Parathyroid adenoma (tissue), 2 donors: ENCODE measurements around the gene SNRPA.
A peak's percentile ranks its signal among the peaks of the same experiment; 100 is the strongest.

Experiments
- H2AFZ ChIP-seq: fragments of 300-600 bp; sonication (generic); one replicate; pipeline ENCODE4 v1.7.0; 2017; ENCODE audit warnings: antibody characterized with exemption, mild to moderate bottlenecking
- H3K27ac ChIP-seq: fragments of 300-600 bp; sonication (generic); one replicate; pipeline ENCODE4 v1.7.0; 2017
- H3K27me3 ChIP-seq: fragments of 300-600 bp; sonication (generic); one replicate; pipeline ENCODE4 v1.7.0; 2017; ENCODE audit warnings: low read length; ENCODE audit not compliant: control insufficient read depth, insufficient read depth
- H3K36me3 ChIP-seq: fragments of 300-600 bp; sonication (generic); one replicate; pipeline ENCODE4 v1.7.0; 2017; ENCODE audit warnings: low read length; ENCODE audit not compliant: control insufficient read depth, insufficient read depth
- H3K4me1 ChIP-seq: fragments of 300-600 bp; sonication (generic); one replicate; pipeline ENCODE4 v1.7.0; 2017; ENCODE audit warnings: control low read depth
- H3K4me2 ChIP-seq: fragments of 300-600 bp; sonication (generic); one replicate; pipeline ENCODE4 v1.7.0; 2017; ENCODE audit warnings: low read length
- H3K4me3 ChIP-seq: fragments of 300-600 bp; sonication (generic); one replicate; pipeline ENCODE4 v1.7.0; 2017; ENCODE audit warnings: low read depth, low read length
- H3K79me2 ChIP-seq: fragments of 300-600 bp; sonication (generic); one replicate; pipeline ENCODE4 v1.7.0; 2017; ENCODE audit warnings: control low read depth
- H3K9ac ChIP-seq: fragments of 300-600 bp; sonication (generic); one replicate; pipeline ENCODE4 v1.7.0; 2017; ENCODE audit warnings: mild to moderate bottlenecking
- H3K9me3 ChIP-seq: fragments of 300-600 bp; sonication (generic); one replicate; pipeline ENCODE4 v1.7.0; 2017; ENCODE audit warnings: low read length; ENCODE audit not compliant: control insufficient read depth
- CTCF ChIP-seq: fragments of 300-600 bp; sonication (generic); IDR thresholded peaks from one replicate; pipeline ENCODE4 v1.7.0; 2017; ENCODE audit warnings: antibody characterized with exemption, mild to moderate bottlenecking
- donor health status: primary hyperparathyroidism.

The SNRPA gene

GRCh38 chr19:40786060-40787037 is 35.3 kb downstream of the SNRPA start:
- Histone ChIP-seq H3K27ac (no peak overlapping the region), H3K9ac (no peak overlapping the region), H3K9me3 (no peaks in the 10 kb centered on the region), H2AFZ (no peak overlapping the region), H3K79me2 (no peaks in the 10 kb centered on the region), H3K4me2 (no peak overlapping the region), H3K4me3 (no peak overlapping the region), H3K36me3 (no peaks in the 10 kb centered on the region), H3K4me1 (no peaks in the 10 kb centered on the region), H3K27me3 (no peaks in the 10 kb centered on the region)
- TF ChIP-seq CTCF = no peak

GRCh38 chr19:40791349-40791748 is 40.3 kb downstream of the SNRPA start:
- H3K9me3 ChIP-seq = no peaks in the 10 kb centered on the region
- TF ChIP-seq CTCF = no peak
- H3K79me2 ChIP-seq = no peaks in the 10 kb centered on the region
- H3K9ac ChIP-seq = no peak overlapping the region
- no peak overlapping the region for H2AFZ ChIP-seq
- no peaks in the 10 kb centered on the region for H3K27me3 ChIP-seq
- H3K4me1 ChIP-seq = no peaks in the 10 kb centered on the region
- H3K4me2 ChIP-seq = no peak overlapping the region
- H3K36me3 ChIP-seq = no peaks in the 10 kb centered on the region
- no peak overlapping the region for H3K27ac ChIP-seq
- H3K4me3 ChIP-seq = no peak overlapping the region

GRCh38 chr19:40791996-40792395 is 41.0 kb downstream of the SNRPA start:
- Histone ChIP-seq H3K4me2 (no peak overlapping the region), H3K79me2 (no peaks in the 10 kb centered on the region), H3K4me1 (no peaks in the 10 kb centered on the region), H2AFZ (no peak overlapping the region), H3K4me3 (no peak overlapping the region), H3K27ac (no peak overlapping the region), H3K27me3 (no peaks in the 10 kb centered on the region), H3K36me3 (no peaks in the 10 kb centered on the region), H3K9ac (no peak overlapping the region), H3K9me3 (no peaks in the 10 kb centered on the region)
- TF ChIP-seq CTCF = no peak

GRCh38 chr19:40797166-40797962 is 46.4 kb downstream of the SNRPA start:
- Histone ChIP-seq H3K4me1 (peaks cover 12% of the 10 kb centered on the region), H3K4me3 (no peak overlapping the region), H3K9ac (no peak overlapping the region), H3K27me3 (no peaks in the 10 kb centered on the region), H2AFZ (peak overlapping the region; percentile 89), H3K9me3 (no peaks in the 10 kb centered on the region), H3K79me2 (peaks cover 8% of the 10 kb centered on the region), H3K36me3 (no peaks in the 10 kb centered on the region), H3K4me2 (no peak overlapping the region), H3K27ac (peak overlapping the region; percentile 84)
- no peak for TF ChIP-seq CTCF
